Activated gamma-delta T cell treated with anti-CD3 and anti-CD28 coated beads, Interleukin-2, amount 50 U/mL, for 16 hours (primary cell): Measurements from ENCODE around the gene SERPINB8.

Experiments used
- DNase-seq: peaks from one replicate; pipeline ENCODE4 v3.0.0-alpha.2; 2020; ENCODE audit warnings: low read depth

SERPINB8 gene

DNA sequence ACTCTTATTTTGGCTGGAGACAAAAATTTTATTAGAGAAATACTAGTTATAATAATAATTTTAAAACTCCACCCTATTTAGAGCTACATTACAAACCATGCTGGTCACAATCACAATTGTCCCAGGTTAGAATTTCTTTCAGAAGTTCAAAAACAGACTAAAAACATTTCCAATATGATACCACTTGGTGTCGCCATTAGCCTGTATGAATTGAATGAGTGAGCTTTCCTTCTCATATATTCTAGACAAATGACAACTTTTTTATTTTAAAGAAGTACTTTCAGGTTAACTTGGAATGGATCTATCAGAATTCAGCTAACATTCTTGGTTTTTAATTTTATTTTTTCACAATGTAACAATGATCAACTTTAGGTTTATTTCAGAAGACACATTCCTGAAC, 48.0 kb downstream of the SERPINB8 start:
- no peak for DNase-seq

DNA sequence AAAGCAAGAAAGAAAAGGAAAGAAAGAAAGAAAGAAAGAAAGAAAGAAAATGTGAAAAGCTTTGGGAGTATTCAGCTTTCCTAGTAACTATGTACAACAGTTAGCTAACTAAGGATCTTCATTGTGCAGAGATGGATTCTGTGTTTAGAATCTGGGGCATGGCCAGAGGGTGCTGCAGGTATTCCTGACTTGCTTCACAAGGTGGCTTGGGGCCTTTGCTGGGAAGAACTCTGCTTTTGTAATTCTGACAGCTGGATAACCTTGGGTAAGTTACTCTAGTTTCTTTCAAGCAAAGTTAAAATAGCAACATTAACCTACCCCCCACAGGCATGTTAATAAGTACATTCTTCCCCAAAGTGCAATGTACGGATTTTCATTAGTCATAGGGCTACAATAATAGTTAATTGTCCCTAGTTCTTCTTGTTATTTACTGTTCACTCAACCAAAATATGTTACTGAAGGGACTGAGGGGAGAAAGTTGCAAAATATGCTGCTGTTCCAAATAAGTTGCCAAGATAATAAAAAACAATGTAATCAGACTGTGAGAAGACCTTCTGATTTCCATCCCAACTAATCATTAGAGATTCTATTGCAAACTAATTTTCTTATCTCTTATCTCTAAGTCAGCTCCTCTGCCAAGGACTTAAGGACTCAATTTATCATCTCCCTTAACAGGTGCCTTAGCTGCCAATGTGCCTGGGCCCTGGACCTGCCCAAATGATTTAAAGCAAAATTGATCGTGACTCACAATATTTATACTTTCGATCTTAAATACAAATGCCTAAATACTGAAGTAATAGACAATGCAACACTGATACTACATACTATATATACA, 50.3 kb downstream of the SERPINB8 start:
- no peak for DNase-seq

DNA sequence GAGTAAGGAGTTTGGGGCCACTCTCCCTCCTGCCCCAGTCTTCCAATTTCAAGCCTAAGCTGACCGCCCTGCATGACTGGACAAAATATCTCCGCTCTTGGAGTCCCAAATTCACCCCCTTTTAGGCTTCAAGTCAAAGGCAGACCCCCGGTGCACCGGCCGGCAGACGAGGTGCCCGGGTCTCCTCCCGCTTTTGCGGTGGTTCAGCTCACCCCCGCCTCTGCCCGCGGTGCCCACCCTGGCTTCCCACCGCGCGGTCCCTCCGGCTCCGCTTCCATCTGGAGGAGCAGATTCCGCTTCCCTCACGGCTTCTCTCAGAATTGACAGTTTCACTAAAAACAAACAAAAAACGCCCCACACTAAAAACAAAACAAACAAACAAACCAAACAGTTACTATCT, 56.5 kb downstream of the SERPINB8 start:
- DNase-seq, result no peak

DNA sequence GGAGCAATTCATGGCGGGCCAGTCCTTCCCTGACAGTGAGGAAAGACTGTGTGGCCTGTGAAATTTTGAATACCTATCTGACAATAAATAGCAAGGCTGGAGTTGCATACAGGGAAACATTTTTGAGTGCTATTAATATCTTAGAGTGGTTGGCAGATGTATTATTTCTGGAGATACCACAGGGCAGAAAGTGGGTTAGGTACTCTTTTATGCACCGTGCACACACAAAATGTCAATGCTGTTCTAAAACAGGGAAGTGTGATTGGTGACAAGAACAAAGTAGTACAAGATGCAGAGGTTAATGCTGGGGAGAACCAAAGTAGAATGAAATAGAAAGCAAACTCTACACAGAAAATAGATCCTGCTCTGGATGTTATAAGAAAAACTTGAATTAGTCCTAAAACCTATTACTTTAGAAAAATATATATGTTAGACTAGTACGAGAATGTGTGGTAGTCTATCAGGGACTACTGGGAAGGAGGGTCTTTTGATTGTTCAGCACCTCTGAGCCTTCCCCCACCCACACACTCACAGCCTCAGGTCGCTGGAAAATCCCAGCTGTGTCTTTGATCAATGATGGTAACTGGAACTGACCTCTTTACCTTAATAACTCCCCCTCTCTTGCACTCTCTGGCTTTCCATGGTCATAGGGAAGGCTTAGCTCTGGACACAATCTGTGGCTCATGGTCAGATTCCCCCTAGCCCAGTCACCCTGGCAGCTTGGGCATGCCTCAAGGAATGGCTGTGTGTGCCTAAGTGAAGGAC, 58.2 kb downstream of the SERPINB8 start:
- DNase-seq, result no peak

DNA sequence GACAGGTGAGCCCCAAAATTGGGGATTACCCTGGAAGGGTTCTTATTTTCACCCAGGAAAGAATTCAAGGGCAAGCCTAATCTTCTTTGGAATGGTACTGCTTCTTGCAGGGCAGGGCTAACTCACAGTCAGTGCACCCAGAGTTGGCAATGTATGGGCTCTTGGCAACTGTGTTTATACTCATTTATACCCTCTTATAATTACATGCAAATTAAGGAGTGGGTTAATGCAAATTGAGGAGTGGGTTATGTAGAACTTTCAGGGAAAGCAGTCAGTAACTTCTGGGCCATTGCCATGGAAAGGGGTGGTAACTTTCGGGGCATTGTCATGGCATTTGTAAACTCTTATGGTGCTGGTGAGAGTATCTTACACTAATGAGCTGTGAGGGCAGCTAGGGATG, 59.2 kb downstream of the SERPINB8 start:
- DNase-seq, result no peak

DNA sequence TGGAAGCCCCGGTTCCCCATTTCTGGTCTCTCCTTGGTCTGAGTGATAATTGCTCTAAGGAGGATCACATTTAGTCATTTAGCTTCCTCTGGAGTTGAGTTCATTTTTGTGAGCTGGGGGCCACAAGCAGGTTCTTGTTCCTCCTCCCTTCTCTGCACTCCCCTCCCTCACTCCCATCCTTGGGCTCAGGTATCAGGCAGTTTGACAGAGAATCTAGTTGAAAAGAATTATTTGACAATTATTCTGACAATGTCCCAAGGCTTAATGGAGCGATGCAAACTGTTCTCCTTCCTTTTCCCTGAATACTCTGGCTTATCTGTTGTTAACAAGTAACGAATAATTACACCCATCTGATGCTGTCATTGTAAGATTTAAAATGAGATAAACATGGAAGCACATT, 61.5 kb downstream of the SERPINB8 start:
- DNase-seq, result no peak

DNA sequence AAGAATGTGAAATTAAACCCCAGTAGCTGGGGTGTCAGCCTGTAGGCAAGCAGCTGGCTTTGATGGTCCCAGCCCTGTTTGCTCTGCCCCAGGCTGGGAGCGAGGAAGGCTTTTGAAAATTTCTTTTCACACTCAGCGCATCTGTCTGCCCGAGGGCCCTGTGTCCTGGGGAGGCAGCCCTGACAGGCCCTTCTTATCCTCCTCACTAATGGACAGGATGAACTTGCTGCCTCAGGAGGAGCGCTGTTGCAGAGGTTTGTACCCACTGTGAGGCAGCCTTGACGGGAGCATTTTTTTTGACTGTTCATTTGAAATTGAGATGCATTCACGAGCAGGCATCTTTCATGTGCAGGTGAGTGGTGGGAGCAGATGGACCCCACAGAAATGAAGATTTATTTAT, 62.4 kb downstream of the SERPINB8 start:
- DNase-seq, result no peak

DNA sequence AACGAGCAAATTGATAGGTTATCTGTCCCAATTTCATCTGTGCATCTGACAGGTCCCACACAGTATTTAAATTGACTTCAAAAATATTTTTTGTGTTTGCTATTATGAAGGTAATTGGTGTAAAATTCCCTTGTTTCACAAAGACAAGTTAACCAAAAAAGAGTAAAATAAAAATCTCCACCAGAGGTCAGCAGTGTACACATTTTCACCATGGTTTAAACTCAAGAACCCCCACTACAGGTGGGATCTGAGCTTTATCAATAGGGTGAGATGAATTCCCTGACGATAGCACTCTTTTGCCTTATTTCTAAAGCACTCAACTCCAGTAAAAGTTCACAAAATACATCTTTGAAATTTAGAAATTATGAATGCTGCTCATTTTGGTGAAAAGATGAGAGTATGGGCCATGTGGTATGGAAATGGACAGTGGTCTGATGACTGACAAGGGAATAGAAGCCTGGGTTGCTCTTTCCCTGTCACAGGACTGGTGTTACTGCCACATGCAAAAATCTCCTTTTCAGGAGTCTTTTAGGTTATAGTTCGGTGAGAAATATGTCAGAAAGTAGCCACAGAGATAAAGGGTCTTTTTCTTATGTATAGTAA, 68.0 kb downstream of the SERPINB8 start:
- DNase-seq, result no peak
